Neuron (in vitro differentiated cells): Measurements from ENCODE around the gene KCNG2.

ENCODE experiments used
- H2AFZ ChIP-seq: one replicate; pipeline ENCODE4 v1.6.1; 2013; ENCODE audit warnings: low read depth, mild to moderate bottlenecking, inconsistent platforms, low read length, moderate library complexity
- H3K27me3 ChIP-seq: one replicate; pipeline ENCODE4 v1.6.1; 2013; ENCODE audit warnings: low read length; ENCODE audit not compliant: insufficient read depth
- H3K36me3 ChIP-seq: one replicate; pipeline ENCODE4 v1.6.1; 2013; ENCODE audit warnings: low read length; ENCODE audit not compliant: insufficient read depth
- H3K4me1 ChIP-seq: one replicate; pipeline ENCODE4 v1.6.1; 2013; ENCODE audit warnings: low read length; ENCODE audit not compliant: insufficient read depth
- H3K4me3 ChIP-seq: 2 replicates; pipeline ENCODE4 v1.5.1; 2013; ENCODE audit warnings: mild to moderate bottlenecking, low read length, moderate library complexity
- H3K9me3 ChIP-seq: one replicate; pipeline ENCODE4 v1.6.1; 2013; ENCODE audit warnings: low read length

The KCNG2 gene

DNA sequence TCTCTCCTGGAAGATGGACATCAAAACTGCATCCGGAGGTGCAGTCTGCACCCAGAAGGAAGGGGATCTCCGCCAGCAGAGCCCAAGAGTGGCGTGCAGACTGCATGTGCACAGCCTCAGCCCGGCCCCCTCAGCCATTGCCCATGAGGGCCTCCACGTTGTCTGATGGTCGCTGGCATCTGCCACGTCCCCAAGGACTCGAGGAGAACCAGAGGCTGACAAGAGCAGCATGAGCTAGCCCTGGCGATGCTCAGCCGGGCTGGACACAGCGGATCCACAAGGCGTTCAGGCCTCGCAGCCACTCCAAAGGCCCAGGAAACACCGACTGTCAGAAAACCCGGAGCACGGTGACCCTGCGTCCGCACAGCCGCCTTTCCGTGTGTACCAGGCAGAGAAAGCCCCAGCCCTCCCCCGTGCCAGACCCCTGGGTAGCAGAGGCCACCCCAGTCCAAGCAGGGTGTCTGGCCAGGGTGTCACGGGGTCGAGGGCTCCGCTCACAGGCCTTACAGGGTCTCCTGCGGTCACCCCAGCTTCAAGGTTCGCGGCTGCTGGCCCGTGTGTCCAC, 105.4 kb downstream of the KCNG2 start:
- no peak overlapping the region for H2AFZ ChIP-seq
- H3K4me3 ChIP-seq, result no peak overlapping the region
- H3K27me3 ChIP-seq, result no peaks in the 10 kb centered on the region
- peaks cover 34% of the 10 kb centered on the region for H3K9me3 ChIP-seq
- H3K4me1 ChIP-seq, result no peaks in the 10 kb centered on the region
- H3K36me3 ChIP-seq, result peaks cover 30% of the 10 kb centered on the region

DNA sequence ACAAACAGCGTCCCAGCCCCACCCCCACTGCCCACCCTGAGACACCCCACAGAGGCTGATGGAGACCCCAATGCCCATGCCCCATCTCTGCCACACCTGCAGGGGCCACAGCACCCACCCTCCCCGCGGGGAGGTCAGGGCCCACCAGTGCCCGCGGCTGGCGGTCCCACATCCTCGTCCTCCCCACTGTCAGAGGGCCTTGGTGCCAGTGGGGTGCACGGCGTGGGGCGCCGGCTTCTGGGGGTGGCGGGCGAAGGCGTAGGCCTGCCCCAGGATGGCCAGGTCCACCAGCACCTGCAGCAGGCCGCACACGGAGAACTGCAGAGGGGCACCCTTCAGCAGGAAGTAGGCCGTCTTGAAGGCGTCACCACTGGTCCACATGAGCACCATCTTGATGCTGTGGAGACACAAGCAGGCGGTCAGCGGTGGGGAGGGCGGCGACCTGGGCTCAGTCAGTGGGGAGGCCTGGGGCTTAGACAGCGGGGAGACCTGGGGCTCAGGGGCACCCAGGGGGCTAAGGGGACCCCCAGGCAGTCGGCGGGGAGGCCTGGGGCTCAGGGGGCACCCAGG, 106.1 kb downstream of the KCNG2 start:
- Histone ChIP-seq H3K4me1 (no peaks in the 10 kb centered on the region), H3K36me3 (peaks cover 31% of the 10 kb centered on the region), H2AFZ (no peak overlapping the region), H3K27me3 (no peaks in the 10 kb centered on the region), H3K4me3 (no peak overlapping the region), H3K9me3 (peaks cover 33% of the 10 kb centered on the region)

DNA sequence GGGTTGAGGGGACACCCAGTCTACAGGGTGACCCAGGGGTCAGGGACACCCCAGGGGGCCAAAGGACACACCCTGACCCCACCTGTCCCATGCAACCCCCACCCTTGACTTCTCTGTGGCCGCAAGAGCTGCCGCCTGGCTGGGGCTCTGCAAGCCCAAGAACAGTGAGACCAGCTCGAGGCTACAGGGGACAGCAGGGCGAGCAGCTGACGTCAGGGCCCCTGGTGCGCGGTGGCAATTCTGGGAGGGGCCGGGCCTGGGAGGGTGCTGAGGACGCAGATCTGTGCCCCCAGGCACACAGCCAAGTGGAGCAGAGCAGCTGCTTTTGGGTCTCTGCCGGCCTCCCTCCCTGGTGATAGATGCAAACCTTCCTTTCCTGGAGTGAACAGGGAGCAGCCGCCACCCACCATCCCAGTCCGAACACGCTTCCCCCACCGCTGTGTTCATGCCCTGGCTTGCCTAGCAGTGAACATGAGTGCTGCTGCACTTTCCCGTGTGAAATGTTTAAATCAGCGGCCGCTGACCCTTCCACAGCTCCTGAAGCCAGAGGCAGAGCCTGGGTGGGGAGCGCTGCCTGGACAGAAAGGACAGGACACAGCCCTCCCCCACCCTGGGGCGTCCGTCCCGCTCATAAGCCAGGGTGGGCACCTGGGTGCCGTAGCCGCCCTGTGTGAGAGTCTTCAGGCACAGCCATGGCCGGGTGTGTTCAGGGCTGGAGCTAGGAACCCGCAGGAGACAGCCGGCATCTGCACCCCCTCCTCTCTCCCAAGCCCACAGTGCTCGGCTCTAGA, 106.8 kb downstream of the KCNG2 start:
- Histone ChIP-seq H3K4me1 (no peaks in the 10 kb centered on the region), H2AFZ (no peak overlapping the region), H3K9me3 (peaks cover 33% of the 10 kb centered on the region), H3K27me3 (no peaks in the 10 kb centered on the region), H3K4me3 (no peak overlapping the region), H3K36me3 (peaks cover 36% of the 10 kb centered on the region)

DNA sequence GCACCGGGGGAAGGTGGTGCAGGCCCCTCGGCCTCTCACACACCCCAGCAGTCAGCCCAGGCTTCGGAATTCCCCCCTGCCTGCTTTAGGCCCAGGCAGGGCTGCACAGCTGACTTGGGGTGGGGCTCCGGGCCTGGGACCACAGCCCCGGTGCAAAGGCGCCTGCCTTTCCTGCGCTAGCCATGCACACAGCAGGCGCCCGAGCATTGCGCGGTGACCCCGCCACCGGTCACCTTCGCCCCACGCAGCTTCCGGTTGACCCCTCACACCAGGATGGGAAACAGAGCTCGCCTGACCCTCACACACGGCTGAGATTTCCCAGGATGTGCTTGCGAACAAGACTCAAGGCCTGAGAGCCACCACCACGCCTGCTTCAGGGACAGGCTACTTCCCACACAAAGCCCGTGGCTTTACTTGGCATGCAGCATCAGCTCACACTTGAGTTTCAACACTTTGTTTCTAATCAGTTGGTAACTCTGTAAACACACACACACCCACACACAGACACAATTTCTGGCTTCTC, 107.7 kb downstream of the KCNG2 start:
- peaks cover 28% of the 10 kb centered on the region for H3K9me3 ChIP-seq
- H2AFZ ChIP-seq, result no peak overlapping the region
- no peak overlapping the region for H3K4me3 ChIP-seq
- peaks cover 36% of the 10 kb centered on the region for H3K36me3 ChIP-seq
- H3K27me3 ChIP-seq, result no peaks in the 10 kb centered on the region
- no peaks in the 10 kb centered on the region for H3K4me1 ChIP-seq

DNA sequence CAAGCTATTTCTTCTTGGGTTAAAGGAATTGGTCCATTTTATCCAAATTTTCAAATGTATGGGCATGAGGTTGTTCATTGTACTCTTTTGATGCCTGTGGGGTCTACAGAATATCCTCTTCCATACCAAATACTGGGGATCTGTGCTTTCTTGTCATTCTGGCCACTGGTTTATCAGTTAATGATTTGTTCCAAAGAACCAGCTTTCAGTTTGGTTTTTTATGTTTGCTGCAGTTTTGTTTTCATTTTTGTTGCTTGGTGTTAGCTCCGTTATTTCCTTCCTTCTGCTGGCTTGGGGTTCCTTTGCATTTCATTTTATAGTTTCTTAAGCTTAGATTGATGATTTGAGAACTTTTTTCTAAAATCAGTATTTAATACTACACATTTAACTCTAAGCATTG, 108.3 kb downstream of the KCNG2 start:
- no peaks in the 10 kb centered on the region for H3K27me3 ChIP-seq
- H3K4me3 ChIP-seq, result no peak overlapping the region
- no peaks in the 10 kb centered on the region for H3K4me1 ChIP-seq
- peaks cover 36% of the 10 kb centered on the region for H3K36me3 ChIP-seq
- no peak overlapping the region for H2AFZ ChIP-seq
- H3K9me3 ChIP-seq, result peaks cover 28% of the 10 kb centered on the region

DNA sequence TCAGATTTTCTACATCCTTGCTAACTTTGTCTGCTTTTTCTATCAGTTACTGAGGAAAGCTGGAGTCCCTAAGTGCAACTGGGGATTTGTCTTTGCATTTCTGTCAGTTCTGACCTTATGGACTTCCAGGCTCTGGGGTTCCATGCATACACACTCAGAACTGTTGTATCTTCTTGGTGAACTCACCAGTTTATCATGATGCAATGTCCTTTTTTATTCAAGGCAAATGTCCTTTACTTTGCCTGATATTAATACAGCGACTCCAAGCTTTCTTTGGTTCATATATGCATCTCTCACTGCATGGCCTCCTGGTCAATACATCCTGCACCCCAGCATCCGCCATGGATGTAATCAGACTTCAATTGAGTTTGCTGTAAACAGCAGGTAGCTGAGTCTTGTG, 109.0 kb downstream of the KCNG2 start:
- Histone ChIP-seq H2AFZ (no peak overlapping the region), H3K36me3 (peaks cover 36% of the 10 kb centered on the region), H3K9me3 (peaks cover 26% of the 10 kb centered on the region), H3K27me3 (no peaks in the 10 kb centered on the region), H3K4me1 (no peaks in the 10 kb centered on the region), H3K4me3 (no peak overlapping the region)

DNA sequence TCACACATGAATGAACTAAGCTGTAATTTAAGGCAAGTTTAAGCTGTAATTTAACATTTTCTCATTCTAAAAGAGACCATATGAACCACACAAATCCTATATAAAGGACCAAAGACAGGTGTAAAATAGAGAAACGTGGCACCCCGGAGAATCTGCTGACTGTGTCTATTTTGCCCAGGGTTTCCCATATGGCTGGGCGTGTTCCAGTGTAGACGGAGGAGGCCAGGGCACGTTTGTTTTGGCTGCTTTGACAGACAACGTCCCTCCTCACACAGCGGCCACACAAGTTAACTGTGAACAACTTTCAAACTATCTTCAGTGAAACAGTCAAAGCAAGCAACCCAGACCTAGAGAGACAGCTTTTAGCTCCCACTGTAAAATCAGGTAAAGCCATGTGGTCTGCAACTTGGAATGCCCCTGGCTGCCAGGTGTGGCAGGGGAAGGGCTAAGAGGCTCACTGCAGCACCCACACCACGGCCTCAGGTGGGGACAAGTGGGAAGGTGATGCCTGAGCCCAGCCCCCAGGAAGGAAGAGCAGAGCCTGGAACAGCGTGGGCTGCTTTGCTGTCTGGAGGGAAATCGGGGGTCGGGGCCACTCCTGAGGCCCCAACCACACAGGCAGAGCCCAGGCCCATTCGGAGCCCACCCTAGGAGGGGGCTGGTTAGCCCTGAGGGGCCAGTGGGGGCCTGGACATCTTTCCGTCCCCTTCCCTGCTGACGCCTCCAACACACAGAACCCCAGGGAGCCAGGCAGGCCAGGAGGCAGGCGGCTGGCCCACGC, 113.0 kb downstream of the KCNG2 start:
- Histone ChIP-seq H3K4me1 (no peaks in the 10 kb centered on the region), H2AFZ (no peak overlapping the region), H3K27me3 (no peaks in the 10 kb centered on the region), H3K9me3 (peaks cover 25% of the 10 kb centered on the region), H3K36me3 (peaks cover 24% of the 10 kb centered on the region), H3K4me3 (no peak overlapping the region)

DNA sequence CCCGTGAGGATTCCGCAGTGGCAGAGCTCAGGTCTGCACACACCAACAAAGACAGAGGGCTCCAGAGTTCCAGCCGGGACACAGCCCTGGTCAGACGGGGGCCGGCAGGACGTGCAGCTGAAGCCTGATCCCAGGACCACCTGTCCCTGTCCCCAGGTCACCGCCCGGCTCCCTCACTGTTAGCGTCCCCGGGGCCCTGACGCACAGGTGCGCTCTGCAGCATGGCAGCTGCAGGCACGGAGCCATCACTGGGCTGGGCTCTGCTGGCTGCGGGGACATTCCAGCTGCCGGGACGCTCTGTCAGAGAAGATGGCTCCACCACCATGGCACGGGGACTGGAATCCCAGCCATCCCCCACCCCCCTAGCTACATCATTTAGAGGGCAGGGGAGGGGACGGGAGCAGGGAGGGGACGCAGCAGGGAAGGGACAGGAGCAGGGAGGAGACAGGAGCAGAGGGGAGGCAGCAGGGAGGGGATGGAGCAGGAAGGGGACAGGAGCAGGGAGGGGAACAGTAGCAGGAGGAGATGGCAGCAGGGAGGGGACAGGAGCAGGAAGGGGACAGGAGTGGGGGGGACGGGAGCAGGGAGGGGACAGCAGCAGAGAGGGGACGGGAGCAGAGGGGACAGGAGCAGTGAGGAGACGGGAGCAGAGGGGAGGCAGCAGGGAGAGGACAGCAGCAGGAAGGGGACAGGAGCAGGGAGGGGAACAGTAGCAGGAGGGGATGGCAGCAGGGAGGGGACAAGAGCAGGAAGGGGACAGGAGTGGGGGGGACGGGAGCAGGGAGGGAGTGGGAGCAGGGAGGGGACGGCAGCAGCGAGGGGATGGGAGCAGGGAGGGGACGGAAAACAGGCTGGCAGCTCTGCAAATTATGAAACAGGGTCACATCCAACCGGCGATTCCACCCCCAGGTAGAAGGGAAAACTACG, 113.9 kb downstream of the KCNG2 start:
- H3K36me3 ChIP-seq, result peaks cover 28% of the 10 kb centered on the region
- H3K9me3 ChIP-seq, result peaks cover 31% of the 10 kb centered on the region
- no peaks in the 10 kb centered on the region for H3K27me3 ChIP-seq
- H3K4me1 ChIP-seq, result no peaks in the 10 kb centered on the region
- no peak overlapping the region for H3K4me3 ChIP-seq
- H2AFZ ChIP-seq, result no peak overlapping the region

DNA sequence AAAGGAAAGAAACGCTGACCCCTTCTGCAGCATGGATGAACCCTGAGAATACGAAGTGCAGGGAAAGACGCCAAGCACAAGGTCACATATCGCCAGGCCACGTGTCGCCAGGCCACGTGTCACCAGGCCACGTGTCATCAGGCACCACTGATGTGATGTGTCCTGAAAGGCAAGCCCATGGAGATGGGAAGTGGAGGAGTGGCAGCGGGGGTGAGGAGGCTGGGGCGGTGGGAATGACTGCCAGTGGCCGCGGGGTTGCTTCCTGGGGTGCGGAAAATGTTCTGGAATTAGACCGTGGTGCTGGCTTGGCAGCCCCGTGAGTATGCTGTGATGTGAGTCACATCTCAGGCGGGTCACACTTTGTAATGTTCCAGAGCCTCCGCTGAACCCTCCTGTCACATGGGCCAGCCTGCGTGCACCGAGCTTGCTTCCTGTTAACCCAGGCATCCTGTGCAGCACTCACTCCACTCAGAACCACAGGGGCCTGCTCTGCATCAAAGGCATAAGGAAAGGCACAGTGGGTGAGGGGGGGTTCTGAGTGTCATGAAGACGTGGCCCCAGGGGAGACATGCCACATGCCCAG, 114.8 kb downstream of the KCNG2 start:
- Histone ChIP-seq H3K9me3 (peaks cover 35% of the 10 kb centered on the region), H2AFZ (no peak overlapping the region), H3K4me3 (no peak overlapping the region), H3K4me1 (no peaks in the 10 kb centered on the region), H3K27me3 (no peaks in the 10 kb centered on the region), H3K36me3 (peaks cover 37% of the 10 kb centered on the region)

DNA sequence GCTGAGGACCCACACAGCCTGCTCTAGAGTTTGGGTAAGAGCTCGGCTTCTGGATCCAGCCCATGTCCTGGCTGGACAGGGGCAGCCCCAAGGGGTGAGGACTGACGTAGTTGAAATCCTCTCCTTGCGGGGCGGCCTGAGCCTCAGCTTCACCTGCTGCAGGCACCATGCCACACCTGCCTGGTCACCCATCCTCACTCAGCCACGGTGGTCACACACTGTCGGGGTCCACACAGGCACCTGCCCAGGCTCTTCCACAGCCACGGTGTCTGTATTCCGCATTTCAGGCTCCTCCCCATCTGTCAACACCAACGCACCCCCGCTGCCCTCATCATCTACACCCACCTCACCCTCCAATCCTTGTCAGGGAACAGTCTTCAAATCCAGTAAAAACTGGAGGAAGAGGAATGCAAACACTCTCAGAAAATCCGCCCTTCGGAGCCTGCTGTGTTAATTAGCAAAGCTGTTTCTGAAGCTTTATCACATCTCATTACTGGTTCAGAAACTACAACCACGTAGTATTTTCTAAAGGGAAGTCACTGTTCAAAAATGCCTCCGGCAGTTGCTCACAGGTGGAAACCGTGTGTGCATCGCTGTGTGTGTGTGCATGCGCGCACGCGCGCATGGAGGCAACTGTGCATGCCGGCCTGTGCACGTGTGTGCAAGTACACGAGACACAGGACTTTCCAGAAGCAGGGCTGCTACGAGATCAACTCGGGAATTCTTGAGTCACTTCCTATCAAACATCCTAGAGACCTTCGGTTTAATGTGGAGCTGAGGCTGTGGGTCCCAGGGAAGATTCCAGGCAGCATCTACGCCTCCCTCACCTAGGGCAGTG, 115.5 kb downstream of the KCNG2 start:
- Histone ChIP-seq H3K9me3 (peaks cover 38% of the 10 kb centered on the region), H2AFZ (no peak overlapping the region), H3K4me3 (no peak overlapping the region), H3K36me3 (peaks cover 45% of the 10 kb centered on the region), H3K4me1 (no peaks in the 10 kb centered on the region), H3K27me3 (no peaks in the 10 kb centered on the region)

DNA sequence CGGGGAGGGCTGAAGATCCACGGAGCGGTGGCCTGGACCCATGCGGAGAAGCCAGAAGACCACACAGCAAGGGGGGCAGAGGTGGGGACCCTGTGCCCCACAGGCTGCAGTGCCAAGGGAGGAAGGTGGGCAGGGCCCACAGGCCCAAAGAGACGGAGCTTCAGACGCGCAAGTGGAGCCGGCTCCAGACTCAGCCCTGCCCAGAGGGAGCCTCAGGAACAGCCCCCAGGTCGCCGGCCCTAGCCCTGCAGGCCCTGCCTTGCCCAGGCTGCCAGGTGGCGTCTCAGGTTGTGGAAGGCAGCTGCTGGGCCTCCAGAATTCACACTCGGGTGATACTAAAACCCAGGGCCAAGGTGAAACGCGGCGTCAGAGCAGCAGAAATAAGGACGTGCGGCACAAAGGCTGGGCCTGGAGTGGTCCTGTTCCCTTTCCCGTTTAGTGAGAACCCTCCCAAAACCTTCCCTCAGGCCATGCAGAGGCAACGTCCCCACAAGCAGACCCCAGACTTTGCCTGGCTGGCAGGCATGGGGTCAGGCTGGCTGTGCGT, 116.9 kb downstream of the KCNG2 start:
- Histone ChIP-seq H3K4me3 (no peak overlapping the region), H3K4me1 (no peaks in the 10 kb centered on the region), H3K36me3 (peaks cover 49% of the 10 kb centered on the region), H3K9me3 (peaks cover 40% of the 10 kb centered on the region), H3K27me3 (no peaks in the 10 kb centered on the region), H2AFZ (no peak overlapping the region)
